HG03280 (cell line): ENCODE data around the gene CHCHD6.

Experiments used
- ATAC-seq: cut with Tn5 transposase; IDR thresholded peaks from one replicate; pipeline ENCODE4 v1.9.1; 2021; ENCODE audit warnings: mild to moderate bottlenecking, moderate library complexity; ENCODE audit not compliant: unreplicated experiment

CHCHD6 gene

DNA sequence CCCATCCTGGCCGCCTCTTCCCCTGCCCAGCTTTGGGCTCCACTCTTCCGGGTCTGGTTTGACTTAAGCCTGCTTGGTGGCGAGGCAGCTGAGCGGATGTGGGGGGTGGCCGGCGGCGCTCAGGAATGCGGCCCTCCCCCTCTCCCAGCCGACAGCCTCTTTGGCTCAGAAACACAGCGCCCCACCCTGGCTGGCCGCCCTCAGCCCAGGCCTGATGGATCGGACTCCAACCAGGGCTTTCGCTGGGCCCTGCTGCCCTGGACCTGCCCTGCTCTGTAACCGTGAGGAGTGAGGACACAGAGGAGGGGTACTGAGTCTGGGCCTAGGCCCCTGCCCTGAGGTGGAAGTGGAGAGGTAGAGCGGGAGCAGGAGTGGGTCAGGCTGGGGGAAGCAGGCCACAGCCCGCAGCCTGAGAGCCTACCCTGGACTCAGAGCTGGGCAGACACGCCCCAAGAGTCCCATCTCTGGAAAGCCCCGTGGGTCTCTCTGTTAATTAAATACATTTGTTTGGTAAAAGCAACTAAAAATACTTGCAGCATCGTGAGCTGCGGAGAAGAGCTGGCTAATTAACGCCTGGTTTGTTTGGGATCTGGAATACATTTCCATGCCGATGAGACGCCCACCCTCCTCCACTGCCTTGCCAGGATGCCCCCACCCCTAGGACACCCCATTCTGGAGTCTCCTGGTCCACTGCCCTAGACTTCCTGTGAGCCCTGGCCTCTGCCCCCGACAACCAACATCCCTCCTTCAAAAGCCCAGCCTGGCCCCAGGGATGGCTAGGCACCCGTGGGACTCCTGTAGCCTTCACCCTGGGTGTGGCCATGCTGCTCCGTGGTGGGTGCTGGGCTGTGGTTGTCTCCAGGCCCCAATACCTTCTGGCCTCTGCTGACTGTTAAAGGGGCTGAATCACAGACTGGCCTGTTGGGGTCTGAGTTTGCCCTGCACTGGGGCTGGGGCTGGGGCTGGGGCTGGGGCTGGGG is 298.4 kb downstream of the CHCHD6 start:
- no peak for ATAC-seq

DNA sequence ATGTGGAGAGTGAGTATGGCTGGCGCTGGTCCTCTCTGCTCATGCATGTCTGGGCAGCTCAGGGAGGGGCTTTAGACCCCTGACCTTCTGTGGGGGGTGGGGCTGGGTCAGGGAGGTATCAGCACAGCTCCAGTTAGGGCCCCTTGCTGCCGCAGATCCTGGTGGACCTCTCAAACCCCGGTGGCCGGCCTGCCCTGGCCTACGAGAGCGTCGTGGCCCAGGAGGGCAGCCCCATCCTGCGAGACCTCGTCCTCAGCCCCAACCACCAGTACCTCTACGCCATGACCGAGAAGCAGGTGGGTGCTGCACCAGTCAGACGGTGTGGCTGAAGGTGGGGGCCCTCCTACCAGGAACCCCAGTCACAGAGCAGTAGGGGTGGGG is 299.1 kb downstream of the CHCHD6 start:
- no peak for ATAC-seq

- ATAC-seq, result no peak
These were observed 299.7 kb downstream of the CHCHD6 start for GRCh38 chr3:127003601-127004280.

DNA sequence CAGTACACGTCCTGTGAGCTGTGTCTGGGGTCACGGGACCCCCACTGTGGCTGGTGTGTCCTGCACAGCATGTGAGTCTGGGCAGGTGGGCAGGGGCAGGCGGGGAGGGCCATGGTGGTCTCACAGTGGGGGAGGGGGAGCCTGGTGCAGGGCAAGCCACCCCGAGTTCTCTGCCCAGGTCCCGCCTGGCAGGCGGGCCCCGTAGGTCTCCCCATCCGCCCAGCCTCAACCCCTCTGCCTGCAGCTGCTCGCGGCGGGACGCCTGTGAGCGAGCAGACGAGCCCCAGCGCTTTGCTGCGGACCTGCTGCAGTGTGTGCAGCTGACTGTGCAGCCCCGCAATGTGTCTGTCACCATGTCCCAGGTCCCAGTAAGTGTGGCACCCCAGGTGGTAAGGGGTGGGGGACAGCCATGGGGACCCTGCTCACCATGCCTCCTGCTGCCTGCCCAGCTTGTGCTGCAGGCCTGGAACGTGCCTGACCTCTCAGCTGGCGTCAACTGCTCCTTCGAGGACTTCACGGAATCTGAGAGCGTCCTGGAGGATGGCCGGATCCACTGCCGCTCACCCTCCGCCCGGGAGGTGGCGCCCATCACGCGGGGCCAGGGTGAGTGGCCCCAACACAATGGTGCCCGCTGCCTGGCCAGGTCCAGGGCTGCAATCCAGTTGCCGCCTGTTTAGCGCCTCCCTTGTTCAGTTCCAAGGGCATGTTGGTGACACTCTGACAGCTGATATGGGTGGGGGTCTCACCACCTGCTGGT is 300.8 kb downstream of the CHCHD6 start:
- ATAC-seq, result no peak

DNA sequence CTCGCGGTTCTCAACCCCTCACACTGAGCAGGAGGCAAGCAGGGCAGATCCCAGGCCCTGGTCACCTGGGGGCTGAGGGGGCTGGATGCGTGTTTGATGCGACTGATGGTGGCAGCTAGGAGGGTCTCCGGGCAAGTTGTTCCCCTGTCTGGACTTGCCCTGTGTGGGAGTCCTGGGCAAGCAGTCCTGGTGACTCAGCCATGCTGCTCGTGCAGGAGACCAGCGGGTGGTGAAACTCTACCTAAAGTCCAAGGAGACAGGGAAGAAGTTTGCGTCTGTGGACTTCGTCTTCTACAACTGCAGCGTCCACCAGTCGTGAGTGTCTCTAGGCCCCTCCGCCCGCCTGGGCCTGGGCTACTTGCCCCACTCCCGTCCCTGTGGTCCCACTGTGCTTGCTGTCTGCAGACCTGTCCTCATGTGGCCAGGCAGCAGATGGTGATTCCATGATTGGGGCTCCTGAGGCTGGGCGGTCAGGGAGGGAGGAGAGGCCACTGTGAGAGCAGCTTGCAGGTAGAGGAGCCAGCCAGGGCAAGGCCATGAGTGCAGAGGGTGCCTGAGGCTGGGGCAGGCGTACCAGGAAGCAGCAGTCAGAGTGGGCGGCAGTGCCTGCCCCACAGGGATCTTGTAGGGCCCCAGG is 301.9 kb downstream of the CHCHD6 start:
- ATAC-seq, result no peak

DNA sequence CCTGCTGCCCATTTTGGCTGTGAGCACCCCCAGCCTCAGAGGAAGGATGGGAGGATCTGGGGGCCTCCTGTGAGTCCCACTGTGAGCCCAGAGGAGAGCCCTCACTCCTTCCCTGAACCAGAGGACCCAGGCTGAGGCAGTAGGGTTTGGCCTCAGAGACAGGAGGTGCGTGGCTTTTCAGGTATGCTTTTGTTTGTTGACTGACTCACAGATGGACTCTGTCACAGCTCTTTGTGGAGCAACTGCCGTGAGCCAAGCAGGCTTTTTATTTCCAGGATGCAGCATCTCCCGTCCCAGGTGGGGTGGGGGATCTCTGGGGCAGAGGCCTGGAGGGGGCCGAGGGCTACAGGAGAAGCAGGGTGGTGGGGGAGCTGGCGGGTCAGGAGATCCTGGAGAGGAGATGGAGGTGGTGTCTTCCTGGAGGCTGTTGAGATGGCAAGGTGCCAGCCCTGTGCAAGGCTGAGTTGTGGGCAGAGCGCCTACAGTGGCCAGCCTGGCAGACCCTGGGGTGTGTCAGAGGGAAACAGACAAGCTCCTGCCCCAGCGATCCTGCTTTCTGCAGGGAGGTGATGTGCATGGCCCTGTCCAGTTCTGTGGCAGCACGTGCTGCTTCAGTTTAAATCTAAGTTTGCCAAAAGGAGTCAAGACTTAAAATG is 302.9 kb downstream of the CHCHD6 start:
- no peak for ATAC-seq

DNA sequence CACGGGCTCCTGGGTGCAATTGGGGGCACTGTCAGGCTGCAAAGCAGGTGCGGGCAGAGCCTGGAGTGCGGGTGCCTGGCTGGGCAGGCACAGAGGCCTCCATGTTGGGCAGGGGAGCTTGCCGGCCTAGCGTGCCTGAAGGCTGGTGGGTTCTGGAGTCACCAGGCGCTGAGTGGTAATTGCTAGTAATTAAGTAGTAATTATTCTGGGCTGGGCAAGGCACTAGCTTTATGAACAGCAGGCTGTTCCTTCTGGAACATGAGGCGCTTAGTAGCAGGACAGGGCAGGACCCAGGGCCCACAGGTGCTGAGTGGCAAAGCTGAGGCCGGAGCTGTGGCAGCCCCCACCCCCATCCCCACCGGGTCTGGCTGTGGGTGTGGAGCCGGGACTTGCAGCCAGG is 304.2 kb downstream of the CHCHD6 start:
- no peak for ATAC-seq

DNA sequence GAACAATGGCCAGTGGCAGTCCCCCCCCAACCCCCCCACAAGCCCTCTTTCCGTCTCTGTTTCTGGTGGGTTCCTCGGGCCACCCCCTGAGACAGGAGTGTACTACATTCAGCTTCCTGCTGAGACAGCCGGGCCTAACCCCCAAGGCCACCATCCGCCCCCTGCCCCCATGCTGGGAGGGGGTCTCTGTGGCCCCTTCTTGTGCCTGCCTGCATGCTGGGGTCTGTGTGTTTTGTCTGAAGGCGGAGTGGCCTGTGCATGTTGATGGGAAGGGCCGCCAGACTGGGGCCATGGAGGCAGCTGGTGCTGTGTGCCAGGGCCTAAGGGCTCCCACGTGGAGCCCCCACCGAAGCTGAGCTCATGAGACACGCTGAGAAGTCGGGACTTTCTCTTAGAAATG is 305.5 kb downstream of the CHCHD6 start:
- no peak for ATAC-seq
